Endodermal cell (in vitro differentiated cells): Measurements from ENCODE around the gene IFNL2. TPM values are rescaled to one million over a fixed set of nuclear protein-coding genes. Genes with fewer than 3 reads are reported as not detected.

Experiments used
- DNase-seq: peaks from one replicate; pipeline ENCODE4 v3.0.0-alpha.2; 2017
- H3K27ac ChIP-seq: 2 replicates; pipeline ENCODE4 v1.5.1; 2013; ENCODE audit warnings: mild to moderate bottlenecking, low read depth, low read length, moderate library complexity
- H3K27me3 ChIP-seq: 2 replicates; pipeline ENCODE4 v1.6.1; 2013; ENCODE audit warnings: mild to moderate bottlenecking, low read length, moderate library complexity; ENCODE audit not compliant: insufficient read depth, control insufficient read depth, poor library complexity, severe bottlenecking
- H3K36me3 ChIP-seq: 2 replicates; pipeline ENCODE4 v1.7.0; 2013; ENCODE audit warnings: mild to moderate bottlenecking, low read length, moderate library complexity; ENCODE audit not compliant: control insufficient read depth, insufficient read depth
- H3K4me1 ChIP-seq: one replicate; pipeline ENCODE4 v1.7.0; 2013; ENCODE audit warnings: low read length; ENCODE audit not compliant: control insufficient read depth, insufficient read depth
- H3K4me3 ChIP-seq: 2 replicates; pipeline ENCODE4 v1.5.1; 2013; ENCODE audit warnings: mild to moderate bottlenecking, low read length, moderate library complexity
- H3K9ac ChIP-seq: 2 replicates; pipeline ENCODE4 v1.6.1; 2013; ENCODE audit warnings: mild to moderate bottlenecking, low read length, moderate library complexity; ENCODE audit not compliant: poor library complexity, severe bottlenecking; ENCODE audit errors: extremely low read depth
- H3K9me3 ChIP-seq: 2 replicates; pipeline ENCODE4 v1.6.1; 2013; ENCODE audit warnings: mild to moderate bottlenecking, low read length, moderate library complexity; ENCODE audit not compliant: control insufficient read depth
- H3K27ac Mint-ChIP-seq: 2 replicates; pipeline ENCODE4 v1.8.0; 2020; ENCODE audit warnings: mixed read lengths
- H3K27me3 Mint-ChIP-seq: 2 replicates; pipeline ENCODE4 v1.8.0; 2021; ENCODE audit warnings: mild to moderate bottlenecking, mixed read lengths; ENCODE audit not compliant: insufficient read depth
- H3K36me3 Mint-ChIP-seq: 2 replicates; pipeline ENCODE4 v1.8.0; 2020; ENCODE audit warnings: low read depth, mixed read lengths
- H3K4me1 Mint-ChIP-seq: 2 replicates; pipeline ENCODE4 v1.8.0; 2020; ENCODE audit warnings: mixed read lengths
- H3K4me3 Mint-ChIP-seq: 2 replicates; pipeline ENCODE4 v1.8.0; 2020; ENCODE audit warnings: mild to moderate bottlenecking, moderate library complexity, mixed read lengths
- H3K9me3 Mint-ChIP-seq: 2 replicates; pipeline ENCODE4 v1.8.0; 2020; ENCODE audit warnings: mild to moderate bottlenecking, mixed read lengths
- CTCF ChIP-seq: fragments of 200-600 bp; sonication (generic); conservative IDR thresholded peaks from 2 replicates; pipeline ENCODE4 v1.5.0; 2021; ENCODE audit warnings: antibody characterized with exemption, mild to moderate bottlenecking
- WGBS, 2 experiments: methylation state at CpG; one replicate each; pipeline versions ENCODE4 v1.1.5 to v1.1.7; 2013; ENCODE audit warnings: missing lambda C conversion rate in 2 of 2, mixed read lengths in 1 of 2; ENCODE audit not compliant: insufficient coverage in 1 of 2, insufficient read length in 1 of 2; 5-methylcytosine and 5-hydroxymethylcytosine counted together
- total RNA-seq, 2 donors: library from RNA; stranded (reverse); fragmentation: NEBNext Ultra II Directional in 1 of 2; extraction: Animal tissue kit (Norgen Biotek cat#: 25700) in 1 of 2; gene quantifications; 2 replicates in 1 of 2; 3 replicates in 1 of 2; pipeline ENCODE4 v1.2.1, GENCODE V29; 2021

Gene IFNL2
- total RNA-seq, 2 donors from 2014 or later = not detected

- peaks cover 78% of the 10 kb centered on the region for H3K27me3 Mint-ChIP-seq
Observed at GRCh38 chr19:39248806-39249205, 19.4 kb upstream of the IFNL2 start, which contains the start of gene IFNL4. Gene IFNL4, minus strand, starts transcription at chr19:39248856.

GRCh38 chr19:39251081-39251480 lies 17.1 kb upstream of the IFNL2 start:
- Histone ChIP-seq H3K27ac (no peak overlapping the region), H3K27me3 (peaks cover 47% of the 10 kb centered on the region), H3K9me3 (no peaks in the 10 kb centered on the region), H3K4me3 (no peak overlapping the region), H3K4me1 (no peaks in the 10 kb centered on the region), H3K36me3 (no peaks in the 10 kb centered on the region), H3K9ac (no peak overlapping the region)
- Mint-ChIP-seq H3K4me1 (no peaks in the 10 kb centered on the region), H3K36me3 (no peaks in the 10 kb centered on the region), H3K27ac (no peak overlapping the region), H3K9me3 (no peaks in the 10 kb centered on the region), H3K27me3 (peaks cover 76% of the 10 kb centered on the region), H3K4me3 (no peak overlapping the region)
- TF ChIP-seq CTCF = no peak
- no peak for DNase-seq
- 91% methylated on average over 3 to 5 of the region's 5 CpGs for WGBS, 2 experiments

More at GRCh38 chr19:39248806-39249205, 19.4 kb upstream of the IFNL2 start, which contains the start of gene IFNL4:
- Mint-ChIP-seq H3K9me3 (no peaks in the 10 kb centered on the region), H3K36me3 (no peaks in the 10 kb centered on the region), H3K4me3 (no peak within 1 kb of the TSS), H3K27ac (no peak within 1 kb of the TSS), H3K4me1 (no peaks in the 10 kb centered on the region)
- WGBS, 2 experiments = 59 to 80% methylated on average over 9 to 13 of the region's 13 CpGs
- H3K4me1 ChIP-seq = no peaks in the 10 kb centered on the region
- H3K27me3 ChIP-seq = peaks cover 52% of the 10 kb centered on the region
- H3K36me3 ChIP-seq = no peaks in the 10 kb centered on the region
- no peak within 1 kb of the TSS for H3K4me3 ChIP-seq
- no peaks in the 10 kb centered on the region for H3K9me3 ChIP-seq
- H3K9ac ChIP-seq = no peak within 1 kb of the TSS
- no peak for TF ChIP-seq CTCF
- no peak for DNase-seq
- no peak within 1 kb of the TSS for H3K27ac ChIP-seq

- Mint-ChIP-seq H3K27ac (no peak overlapping the region), H3K27me3 (peaks cover 80% of the 10 kb centered on the region)
- DNase-seq = no peak
Observed at GRCh38 chr19:39251846-39252245, 16.4 kb upstream of the IFNL2 start.

More at GRCh38 chr19:39251846-39252245, 16.4 kb upstream of the IFNL2 start:
- Histone ChIP-seq H3K36me3 (no peaks in the 10 kb centered on the region), H3K9ac (no peak overlapping the region), H3K27ac (no peak overlapping the region), H3K4me1 (no peaks in the 10 kb centered on the region), H3K4me3 (no peak overlapping the region), H3K9me3 (no peaks in the 10 kb centered on the region), H3K27me3 (peaks cover 43% of the 10 kb centered on the region)
- Mint-ChIP-seq H3K9me3 (no peaks in the 10 kb centered on the region), H3K36me3 (no peaks in the 10 kb centered on the region), H3K4me1 (no peaks in the 10 kb centered on the region), H3K4me3 (no peak overlapping the region)
- WGBS, 2 experiments = 79 to 86% methylated on average over 3 of the region's 3 CpGs
- TF ChIP-seq CTCF = no peak
